Activated T-cell treated with anti-CD3 and anti-CD28 coated beads for 1 hour (primary cell): Measurements from ENCODE around the gene SACS.

Experiments used
- DNase-seq: peaks from one replicate; pipeline ENCODE4 v3.0.0-alpha.2; 2020; ENCODE audit warnings: low read depth

Gene SACS, protein sequence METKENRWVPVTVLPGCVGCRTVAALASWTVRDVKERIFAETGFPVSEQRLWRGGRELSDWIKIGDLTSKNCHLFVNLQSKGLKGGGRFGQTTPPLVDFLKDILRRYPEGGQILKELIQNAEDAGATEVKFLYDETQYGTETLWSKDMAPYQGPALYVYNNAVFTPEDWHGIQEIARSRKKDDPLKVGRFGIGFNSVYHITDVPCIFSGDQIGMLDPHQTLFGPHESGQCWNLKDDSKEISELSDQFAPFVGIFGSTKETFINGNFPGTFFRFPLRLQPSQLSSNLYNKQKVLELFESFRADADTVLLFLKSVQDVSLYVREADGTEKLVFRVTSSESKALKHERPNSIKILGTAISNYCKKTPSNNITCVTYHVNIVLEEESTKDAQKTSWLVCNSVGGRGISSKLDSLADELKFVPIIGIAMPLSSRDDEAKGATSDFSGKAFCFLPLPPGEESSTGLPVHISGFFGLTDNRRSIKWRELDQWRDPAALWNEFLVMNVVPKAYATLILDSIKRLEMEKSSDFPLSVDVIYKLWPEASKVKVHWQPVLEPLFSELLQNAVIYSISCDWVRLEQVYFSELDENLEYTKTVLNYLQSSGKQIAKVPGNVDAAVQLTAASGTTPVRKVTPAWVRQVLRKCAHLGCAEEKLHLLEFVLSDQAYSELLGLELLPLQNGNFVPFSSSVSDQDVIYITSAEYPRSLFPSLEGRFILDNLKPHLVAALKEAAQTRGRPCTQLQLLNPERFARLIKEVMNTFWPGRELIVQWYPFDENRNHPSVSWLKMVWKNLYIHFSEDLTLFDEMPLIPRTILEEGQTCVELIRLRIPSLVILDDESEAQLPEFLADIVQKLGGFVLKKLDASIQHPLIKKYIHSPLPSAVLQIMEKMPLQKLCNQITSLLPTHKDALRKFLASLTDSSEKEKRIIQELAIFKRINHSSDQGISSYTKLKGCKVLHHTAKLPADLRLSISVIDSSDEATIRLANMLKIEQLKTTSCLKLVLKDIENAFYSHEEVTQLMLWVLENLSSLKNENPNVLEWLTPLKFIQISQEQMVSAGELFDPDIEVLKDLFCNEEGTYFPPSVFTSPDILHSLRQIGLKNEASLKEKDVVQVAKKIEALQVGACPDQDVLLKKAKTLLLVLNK (N-terminal part only)

GRCh38 chr13:23433171-23434153 lies at the start of gene SACS:
SACS (minus strand) TSS chr13:23433702; CDS start chr13:23411239, 22,463 bp downstream.
- no peak for DNase-seq

GRCh38 chr13:23480324-23480723 lies 46.8 kb upstream of the SACS start:
- no peak for DNase-seq

DNA sequence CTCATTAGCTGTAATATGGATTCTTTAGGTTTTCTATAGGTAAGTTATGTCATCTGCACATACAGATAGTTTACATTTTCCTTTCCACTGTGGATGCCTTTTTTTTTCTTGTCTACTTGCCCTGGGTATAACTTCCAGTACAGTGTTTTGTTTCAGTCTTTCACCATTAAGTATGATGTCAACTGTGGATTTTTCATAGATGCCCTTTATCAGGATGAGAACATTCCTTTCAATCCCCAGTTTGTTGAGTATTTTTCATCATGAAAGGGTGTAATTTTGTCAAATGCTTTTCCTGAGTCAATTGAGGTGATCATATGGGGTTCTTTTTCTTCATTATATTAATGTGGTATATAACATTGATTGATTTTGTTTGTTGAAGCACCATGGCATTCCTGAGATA lies 43.6 kb upstream of the SACS start:
- DNase-seq: no peak

DNA sequence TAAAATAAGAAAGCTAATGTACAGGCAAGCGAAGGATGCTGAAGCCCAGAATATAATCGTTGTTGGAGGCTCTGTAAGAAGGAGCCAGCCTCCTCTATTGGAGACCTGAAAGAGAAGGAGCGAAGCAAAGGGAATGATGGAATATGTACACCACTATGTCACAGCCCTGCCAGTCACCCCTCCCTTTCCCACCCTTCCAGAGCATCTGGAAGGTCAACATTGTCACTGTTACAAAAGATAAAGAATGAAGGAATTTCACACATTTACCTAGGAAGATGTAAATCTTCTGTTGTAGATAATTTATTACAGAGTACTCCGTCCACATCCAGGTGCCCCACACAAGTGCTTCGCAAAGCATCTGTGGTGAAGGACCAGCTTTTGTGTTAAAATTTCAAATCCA lies 39.7 kb upstream of the SACS start:
- no peak for DNase-seq

DNA sequence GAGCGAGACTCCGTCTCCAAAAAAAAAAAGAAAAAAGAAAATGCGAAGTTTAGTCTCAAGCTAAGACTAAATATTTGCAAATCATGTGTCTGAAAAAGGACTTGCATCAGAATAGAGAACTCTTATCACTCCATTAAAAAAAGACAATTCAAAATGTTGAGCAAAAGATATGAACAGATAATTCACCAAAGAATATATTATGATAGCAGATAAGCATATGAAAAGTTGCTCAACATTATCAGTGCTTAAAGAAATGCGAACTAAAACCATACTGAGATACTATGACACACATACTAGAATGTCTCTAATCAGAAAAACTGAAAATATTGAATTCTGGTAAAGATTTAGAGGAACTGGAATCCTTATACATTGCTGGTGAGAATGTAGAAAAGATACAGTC lies 38.7 kb upstream of the SACS start:
- DNase-seq: no peak

- no peak for DNase-seq
Observed at GRCh38 chr13:23470790-23471614, 37.5 kb upstream of the SACS start.

DNA sequence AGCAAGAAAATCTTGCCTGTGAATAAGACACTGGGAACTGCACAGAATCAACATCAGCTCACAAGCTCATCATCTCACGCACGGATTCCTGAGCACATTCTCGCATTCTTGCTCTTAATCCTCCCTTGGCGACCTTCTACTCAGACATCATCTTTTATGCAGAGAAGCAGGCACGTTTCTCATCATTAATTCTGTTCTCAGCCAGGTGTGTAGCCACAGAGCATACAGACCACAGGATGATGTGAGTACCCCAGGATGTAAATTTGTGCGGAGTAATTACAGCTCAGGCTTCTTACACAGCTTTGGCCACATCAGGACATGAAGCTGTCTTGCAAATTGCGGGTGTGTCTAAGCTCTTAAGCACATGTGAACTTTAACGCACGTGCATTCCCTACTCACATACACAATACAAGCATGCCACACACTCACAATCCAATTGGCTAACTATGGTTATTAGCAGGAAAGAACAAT lies 36.5 kb upstream of the SACS start:
- no peak for DNase-seq

- no peak for DNase-seq
Observed at GRCh38 chr13:23468811-23469210, 35.3 kb upstream of the SACS start.

GRCh38 chr13:23467932-23468278 lies 34.4 kb upstream of the SACS start:
- DNase-seq: no peak

DNA sequence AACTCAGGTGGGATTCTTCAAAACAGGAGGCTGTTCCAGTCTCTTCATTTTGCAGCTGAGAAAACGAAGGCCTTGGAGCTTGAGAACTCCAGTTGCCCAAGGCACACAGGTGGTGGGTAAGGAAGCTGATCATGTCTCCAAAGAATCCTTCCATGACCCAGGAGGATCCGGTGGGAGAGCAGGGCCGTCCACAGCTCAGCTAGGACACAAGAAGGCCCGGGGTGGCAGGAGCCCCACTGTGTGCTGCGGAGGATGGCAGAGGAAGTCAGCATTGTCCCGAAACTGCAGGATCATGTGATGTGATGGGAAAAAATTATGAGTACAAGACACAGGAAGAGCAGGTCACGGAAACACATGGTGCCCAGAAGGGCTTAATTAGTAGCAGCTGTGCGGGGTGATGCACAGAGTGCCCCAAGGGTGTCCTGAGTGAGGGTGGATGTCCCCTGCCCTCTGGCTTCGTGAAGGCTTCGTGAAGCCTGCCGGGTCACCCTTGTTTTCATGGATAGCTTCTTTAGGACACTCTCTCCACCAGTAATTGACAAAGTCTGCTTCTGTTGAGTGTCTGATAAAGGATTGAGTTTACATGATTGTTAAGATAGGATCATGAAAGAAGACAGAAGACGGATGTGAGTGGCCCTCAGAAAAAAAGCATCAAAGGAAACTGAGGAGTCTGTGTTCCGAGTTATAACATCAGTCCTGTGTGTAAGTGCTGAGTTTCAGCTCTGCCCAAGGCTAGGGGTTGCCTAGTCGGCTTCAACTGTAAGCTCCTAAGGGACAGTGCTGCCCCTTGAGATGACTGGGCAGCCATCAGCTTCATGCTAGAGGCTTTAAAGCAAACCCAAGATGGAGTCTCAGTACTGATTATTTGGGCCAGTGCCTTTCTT lies 33.8 kb upstream of the SACS start:
- DNase-seq: no peak

DNA sequence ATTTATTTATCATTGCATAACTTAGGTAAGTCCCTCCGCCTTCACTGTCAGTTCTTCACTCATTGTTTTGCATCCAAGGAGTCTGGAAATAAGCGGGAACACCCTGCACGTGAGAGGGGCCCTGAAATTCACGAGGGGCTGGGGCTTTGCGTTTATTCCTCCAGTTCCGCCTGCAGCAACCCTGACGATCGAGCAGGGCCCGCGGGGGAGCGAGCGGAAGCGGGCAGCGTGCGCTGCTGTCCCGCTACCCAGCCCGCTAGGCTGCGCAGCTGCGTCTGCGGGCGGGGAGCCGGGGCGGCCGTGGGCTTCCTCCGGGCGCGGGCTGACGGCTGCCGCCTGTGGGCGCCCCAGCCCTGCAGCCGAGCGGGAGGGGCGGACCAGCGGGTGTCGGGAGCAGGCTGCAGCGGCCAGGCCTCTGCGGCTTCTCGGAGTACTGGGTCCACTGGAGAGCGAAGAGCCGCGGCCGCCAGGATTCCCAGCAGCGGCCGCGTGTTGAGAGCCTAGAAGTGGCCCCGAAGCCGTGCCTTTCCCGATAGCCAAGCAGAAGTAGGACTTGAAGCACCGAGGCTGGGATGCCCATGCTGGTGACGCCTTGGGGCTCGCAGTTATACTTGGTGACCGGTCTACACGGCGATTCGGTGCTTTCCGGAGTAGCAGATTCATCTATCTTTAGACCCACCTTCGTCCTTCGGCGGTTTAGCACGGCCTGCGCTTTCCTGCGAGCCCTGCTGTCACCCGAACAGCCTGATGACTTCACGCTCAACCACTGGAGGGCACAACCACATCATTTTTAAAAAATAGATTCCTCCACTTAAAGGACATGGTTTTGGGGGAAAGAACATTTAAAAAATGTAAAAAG lies 32.9 kb upstream of the SACS start:
- DNase-seq: peak; percentile 43

DNA sequence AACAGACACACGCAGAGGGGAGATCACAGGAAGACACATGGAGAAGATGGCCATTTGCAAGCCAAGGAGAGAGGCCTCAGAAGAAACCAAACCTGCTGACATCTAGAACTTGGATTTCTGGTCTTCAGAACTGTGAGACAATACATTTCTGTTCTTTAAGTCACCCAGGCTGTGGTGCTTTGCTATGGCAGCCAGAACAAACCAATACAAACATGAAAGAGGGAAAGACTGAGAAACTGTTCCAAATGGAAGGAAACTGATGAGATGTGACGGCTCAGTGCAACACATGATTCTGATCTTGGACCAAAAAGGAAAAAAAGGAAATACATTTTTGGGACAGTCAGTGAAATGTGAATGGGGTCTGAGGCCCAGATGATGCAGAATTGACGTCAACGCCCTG lies 30.2 kb upstream of the SACS start:
- DNase-seq: no peak

- DNase-seq: no peak
Observed at GRCh38 chr13:23462815-23463559, 29.5 kb upstream of the SACS start.

- no peak for DNase-seq
Observed at GRCh38 chr13:23461544-23461943, 28.0 kb upstream of the SACS start.

DNA sequence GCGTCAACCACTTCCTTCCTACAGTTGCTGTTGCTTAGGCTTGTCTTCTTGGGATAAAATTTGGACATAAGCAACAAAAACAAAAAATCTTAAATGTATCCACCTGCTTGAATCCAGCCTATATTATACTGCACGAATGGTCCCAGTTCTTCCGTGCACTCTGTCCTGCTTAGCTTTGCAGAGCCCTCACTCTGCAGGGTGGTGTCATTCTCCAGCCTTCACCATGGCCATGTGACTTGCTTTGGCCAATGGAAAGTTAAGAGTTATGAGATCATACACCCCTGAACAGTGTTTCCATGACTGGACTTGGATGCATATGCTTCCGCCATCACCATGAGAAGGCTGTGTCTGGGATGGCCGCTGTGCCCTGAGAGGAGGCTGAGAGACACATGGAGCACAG lies 27.4 kb upstream of the SACS start:
- no peak for DNase-seq

GRCh38 chr13:23460309-23460708 lies 26.8 kb upstream of the SACS start:
- no peak for DNase-seq

DNA sequence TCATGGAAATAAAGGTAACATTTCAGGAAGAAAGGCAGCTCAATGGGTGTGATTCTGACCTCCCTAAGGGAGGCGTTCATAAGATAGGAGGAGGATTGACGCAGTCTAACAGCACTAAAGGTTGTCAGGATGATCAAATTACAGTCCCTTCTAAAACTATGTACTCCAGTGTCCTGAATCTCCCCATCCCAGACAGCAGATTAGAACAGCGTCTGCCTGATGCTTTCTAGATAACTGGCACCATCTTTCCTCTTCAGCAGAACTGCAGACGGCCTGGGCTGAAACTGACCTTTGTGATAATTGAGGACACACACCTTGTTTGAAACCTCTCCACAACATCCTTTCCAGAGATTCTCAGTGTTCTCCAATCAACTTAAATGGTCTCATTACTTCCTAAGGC lies 25.5 kb upstream of the SACS start:
- DNase-seq: no peak
